Muscle of back (tissue), 13 donors: ENCODE measurements around the gene KRT32. TPM values are rescaled to one million over a fixed set of nuclear protein-coding genes. Genes with fewer than 3 reads are reported as not detected.

ENCODE experiments used
- DNase-seq, 3 donors: peaks; one replicate each; pipeline versions ENCODE4 v3.0.0 to v3.0.0-alpha.2; 2013
- long read RNA-seq, 9 donors: transcript quantifications; one replicate each; lab custom pipeline, GENCODE V29; 2026
- polyA plus RNA-seq, 10 donors: library from polyadenylated mRNA; unstranded; fragments of 120-200 nt; gene quantifications; one replicate each; pipeline ENCODE4 v1.2.1, GENCODE V29; 2013; ENCODE audit not compliant: insufficient read length in 10 of 10

Gene KRT32
- under 1 TPM in 1 of 10 donors, not detected in 9; 0.11 TPM for polyA plus RNA-seq
- long read RNA-seq, donor 1, result 0 reads
- long read RNA-seq, donor 2, result 0 reads
- long read RNA-seq, donor 3, result 0 reads
- long read RNA-seq, donor 4, result 0 reads
- long read RNA-seq, donor 5, result 0 reads
- long read RNA-seq, donor 6, result 0 reads
- long read RNA-seq, donor 7, result 0 reads
- long read RNA-seq, donor 8, result 0 reads
- long read RNA-seq, donor 9, result 0 reads

DNA sequence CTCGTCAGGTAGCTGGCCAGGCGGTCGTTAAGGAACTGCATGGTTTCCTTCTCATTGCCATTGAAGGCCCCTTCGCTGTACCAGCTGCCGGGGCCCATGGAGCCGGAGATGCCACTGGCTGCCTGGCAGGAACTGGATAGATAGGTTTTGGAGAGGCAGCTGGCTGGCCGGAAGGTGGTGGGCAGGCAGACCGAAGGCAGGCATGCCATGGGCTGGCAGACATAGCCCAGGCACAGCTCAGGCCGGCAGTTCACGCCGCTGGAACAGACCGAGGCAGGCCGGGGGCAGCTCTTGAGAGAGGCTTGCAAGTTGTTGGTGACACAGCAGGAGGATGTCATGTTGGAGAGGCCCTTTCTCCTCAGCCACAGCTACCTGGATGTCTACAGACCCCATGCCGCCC is at the start of gene KRT32:
Gene KRT32 (minus strand): TSS at position 399 of the 400 bp plus-strand sequence. CDS start 61 bp downstream, at position 338.
- no peak for DNase-seq

DNA sequence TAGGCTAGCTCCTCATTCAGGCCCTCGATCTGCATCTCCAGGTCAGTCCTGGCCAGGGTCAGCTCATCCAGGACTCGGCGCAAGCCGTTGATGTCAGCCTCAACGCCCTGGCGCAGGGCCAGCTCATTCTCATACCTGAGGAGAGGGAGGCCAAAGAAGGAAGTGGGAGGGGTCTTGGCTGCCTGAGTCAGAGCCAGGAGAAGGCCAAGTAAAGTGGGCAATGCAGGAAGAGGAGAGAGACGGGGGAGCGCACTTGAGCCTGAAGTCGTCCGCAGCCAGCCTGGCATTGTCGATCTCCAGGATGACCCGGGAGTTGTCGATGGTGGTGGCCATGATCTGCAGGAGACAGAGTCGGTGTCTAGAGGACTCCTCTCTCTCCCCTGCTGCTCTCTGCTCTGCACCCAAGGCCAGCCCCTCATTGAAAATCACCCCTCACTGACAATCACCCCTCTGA is 49.7 kb upstream of the KRT32 start:
- no peak for DNase-seq

DNA sequence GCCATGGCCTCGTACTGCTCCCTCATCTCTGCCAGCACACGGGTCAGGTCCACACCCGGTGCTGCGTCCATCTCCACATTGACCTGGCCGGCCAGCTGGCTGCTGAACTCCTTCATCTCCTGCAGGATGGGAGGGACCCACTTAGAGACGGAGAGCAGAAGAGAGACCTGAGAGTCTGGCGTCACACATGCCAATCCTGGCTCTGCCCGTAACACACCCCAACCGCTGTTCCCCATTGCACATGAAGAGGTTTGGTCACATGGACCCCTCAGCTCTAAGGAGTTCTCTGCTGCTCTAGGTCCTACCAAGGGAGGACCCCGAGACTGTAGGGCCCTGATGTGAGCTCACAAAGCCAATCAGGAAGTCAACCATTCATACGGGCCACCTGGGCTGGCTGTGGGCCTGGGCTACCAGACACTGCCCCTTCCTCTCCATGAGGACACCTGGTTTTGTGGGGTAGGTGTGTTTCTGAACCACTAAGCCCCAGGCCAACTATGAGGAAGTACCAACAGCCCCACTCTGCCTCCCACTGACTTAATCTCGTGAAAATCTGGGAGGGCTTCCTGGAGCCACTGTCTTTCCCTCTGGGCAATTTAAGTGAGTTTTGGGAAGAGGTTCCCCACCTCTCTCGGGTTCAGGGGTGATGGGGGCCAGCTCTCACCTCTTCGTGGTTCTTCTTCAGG is 49.1 kb upstream of the KRT32 start:
- DNase-seq, result no peak

DNA sequence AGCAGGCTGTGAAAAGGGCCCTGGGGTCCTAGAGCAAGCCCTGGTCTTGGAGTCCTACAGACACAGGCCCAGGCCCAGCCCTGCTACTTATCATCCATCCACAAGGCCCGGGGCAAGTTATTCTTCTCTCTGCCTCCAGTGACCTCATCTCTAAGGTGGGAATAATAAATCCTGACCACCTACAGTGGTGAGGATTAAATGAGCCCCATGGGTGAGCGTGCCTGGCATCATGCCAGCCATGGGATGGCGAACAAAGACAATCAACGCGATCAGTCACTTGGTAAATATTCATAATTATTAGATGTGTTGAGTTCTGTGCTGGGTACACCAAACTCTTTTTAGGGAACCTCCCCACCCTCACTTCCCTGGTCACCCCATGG is 46.0 kb upstream of the KRT32 start:
- DNase-seq, result no peak

DNA sequence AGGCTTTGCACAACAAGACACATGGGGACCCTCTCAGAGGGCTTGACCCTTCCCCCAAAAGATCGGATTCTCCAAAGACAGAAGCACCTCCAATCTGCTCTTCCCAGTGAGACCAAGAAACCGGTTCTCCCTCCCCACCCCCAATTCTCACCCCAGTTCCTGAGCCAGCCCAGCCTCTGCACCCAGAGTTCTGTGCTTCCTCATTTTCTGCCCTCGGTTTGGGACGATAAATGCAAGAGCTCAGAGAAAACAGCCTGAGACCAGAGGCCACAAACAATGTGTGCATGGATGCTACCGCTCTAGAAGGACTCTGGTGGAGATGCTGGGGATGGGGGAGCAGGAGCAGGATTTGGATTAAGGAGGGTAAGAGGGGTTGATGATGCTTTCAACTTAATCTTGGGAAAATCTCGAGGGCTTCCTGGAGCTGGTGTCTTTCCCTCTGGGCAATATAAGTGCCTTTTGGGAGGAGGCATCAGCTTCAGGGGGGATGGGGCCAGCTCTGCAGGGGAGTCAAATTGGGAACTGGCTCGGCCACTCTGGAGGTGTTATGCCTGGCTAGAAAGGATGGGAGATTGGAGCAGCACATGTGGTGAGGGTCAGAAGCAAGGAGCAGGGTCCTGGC is 45.5 kb upstream of the KRT32 start:
- DNase-seq, result no peak

DNA sequence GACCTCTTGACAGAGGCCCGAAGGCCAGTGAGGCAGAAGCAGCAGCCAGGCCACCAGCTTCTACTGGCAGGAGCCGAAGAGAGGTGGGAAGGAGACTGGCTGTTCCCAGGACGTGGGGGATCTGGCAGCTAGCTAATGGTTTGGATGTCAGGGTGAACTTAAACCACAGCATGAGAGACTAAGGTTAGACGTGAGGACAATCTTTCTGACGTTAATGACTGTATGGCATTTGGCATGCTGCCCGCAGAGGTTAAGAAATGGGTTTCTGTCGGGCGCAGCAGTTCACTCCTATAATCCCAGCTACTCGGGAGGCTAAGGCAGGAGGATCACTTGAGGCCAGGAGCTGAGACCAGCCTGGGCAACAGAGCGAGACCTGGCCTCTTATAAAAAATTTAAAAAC is 44.5 kb upstream of the KRT32 start:
- DNase-seq, result no peak

DNA sequence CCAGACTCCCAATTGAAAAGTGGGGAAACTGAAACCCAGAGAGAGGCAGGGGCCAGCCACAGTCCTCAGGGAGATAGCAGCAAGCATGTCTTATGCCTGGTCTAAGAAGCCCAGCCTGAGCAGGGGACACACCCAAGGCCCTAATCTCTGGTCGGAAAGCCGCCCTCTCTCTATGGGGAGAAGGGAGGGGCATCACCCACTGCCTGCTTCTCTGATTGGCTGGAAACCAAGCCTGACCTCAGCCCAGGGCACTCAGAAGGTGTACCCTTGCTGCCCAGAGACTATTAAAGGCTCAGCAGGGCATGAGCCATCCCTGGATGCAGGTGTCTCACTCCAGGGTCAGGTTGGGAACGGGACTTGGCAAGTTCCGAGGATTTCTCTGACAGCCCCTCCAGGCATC is 43.9 kb upstream of the KRT32 start:
- DNase-seq, result no peak

DNA sequence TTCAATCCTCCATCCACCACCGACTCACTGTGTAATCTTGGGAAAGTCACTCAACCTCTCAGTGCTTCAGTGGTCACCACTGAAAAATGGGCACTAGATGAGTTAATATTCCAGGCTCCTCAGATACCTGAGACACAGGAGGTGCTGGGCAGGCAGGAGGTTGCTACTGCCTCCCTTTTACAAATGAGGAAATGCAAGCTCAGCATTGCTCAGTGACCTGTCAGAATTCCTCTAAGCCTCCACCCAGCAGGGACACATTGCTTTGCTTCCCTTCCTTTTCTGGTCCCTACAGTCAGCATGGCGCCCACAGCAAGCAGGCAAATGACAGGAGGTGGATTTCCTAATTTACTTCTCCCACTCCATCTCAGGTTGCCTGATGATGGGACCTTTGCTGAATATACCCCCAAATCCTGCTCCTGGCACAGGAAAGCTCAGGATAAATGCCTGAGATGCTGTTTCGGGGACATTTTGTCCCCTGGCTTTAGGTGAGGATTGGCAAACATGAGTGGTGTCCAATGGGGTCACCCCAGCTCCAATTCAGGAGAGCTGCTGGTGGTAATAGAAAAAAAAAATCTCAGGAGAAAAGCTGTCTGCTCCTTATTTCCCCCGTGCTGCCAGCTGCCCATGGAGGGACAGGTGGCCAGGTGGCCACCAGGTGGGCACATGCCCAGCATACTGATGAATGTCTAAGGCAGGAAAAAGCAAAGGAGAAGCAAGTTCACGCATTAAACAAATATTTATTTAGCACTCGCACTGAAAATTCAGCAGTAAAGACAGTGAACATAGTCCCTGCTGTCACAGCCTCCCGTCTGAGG is 43.3 kb upstream of the KRT32 start:
- DNase-seq, result no peak

DNA sequence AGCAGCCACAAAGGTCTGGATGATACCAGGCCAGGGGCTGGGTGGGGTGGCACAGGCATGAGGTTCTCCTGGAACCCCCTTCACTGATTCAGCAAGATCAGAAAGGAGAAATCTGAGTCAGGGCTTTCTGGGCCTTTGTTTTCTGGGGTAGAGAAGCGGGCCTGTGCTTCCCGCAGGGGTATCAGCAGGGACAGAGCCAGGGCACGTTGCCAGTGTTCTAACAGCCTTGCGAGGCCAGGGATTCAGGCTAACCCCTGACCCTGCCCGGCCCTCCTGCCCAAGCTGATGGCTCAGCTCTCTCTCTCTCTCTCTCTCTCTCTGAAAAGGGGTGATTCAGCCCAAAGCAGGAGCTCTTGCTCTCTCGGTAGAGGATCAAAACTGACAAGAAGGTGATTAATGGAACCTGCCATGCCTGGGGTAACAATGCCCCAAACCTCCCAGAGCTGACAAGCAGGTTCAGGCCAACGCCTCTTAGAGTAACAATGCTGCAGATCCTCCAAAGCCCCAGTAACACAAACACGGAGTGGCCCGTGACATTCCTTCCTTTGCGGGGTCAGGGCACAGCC is 40.2 kb upstream of the KRT32 start:
- DNase-seq, result no peak

DNA sequence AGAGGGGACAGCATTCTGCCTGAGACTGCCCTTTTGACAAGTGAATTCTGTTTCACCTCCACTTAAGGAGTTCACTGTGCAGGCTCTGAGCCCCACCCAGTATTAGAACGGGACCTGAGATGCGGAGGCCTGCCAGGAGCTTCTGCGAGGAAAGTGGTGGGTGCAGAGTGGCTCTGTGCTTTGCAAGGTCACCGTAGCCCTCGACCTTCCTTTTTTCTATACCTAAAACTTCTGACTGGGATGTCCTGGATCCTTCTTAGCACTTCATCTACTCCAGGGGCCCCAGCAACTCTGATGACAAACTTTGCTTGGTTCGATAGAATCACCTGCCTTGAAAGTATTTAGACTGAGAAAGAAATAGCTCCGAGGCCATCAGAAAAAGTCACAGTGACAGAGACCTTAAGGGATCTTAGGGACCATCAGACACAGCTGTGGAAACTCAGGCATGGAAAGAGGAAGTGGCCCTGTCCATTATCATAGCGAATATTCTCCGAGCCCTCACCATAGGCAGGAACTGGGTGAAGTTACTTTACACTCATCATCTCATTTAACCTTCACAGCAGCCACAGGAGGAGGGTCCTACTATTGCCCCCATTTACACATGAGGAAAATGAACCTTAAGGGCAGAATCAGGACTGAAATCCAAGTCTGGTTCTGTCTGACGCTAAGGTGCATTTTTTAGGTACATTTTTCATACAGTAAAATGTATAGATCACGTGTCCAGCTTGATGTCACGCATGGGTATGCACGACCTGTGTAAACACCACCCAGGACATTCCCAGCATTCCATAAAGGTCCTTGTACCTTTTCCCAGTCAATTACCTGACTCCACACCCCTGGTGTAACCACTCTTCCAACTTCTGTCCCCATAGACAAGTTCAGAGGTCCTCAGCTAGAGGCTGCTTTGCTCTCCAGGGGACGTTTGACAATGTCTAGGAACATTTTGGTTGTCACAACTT is 38.9 kb upstream of the KRT32 start:
- DNase-seq, result no peak

DNA sequence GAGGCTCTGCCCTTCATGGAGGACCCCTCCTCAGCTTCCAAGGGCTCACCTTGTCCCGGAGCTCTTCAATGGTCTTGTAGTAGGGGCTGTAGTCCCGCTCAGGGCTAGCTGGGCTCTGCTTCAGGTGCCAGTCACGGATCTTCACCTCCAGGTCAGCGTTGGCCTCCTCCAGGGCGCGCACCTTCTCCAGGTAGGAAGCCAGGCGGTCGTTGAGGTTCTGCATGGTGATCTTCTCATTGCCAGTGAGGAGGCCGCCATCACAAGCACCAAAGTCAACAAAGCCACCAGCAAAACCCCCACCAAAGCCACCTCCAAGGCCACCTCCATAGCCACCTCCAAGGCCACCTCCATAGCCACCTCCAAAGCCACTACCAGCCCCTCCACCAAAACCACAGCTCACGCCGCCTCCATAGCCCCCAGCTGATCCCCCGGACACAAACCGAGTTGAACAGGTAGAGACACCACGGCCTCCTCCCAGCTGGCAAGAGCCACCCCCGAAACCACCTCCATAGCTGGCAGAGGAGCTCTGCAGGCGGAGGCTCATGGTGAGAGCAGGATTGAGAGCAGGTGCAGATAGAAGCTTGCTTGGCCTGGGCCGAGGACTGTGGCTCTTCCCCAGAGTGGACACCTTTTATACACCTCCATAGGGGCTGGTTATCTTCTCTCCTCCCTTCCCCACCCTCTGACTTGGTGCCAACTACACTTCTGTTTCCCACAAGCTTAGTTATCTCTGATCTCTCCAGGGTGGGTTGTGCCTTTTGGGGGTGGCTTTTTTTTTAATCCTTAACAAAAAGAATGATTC is 38.0 kb upstream of the KRT32 start, which contains the start of gene KRT13:
Gene KRT13 (minus strand): TSS at position 606 of the 802 bp plus-strand sequence. CDS start 62 bp downstream, at position 544.
- DNase-seq, result no peak

DNA sequence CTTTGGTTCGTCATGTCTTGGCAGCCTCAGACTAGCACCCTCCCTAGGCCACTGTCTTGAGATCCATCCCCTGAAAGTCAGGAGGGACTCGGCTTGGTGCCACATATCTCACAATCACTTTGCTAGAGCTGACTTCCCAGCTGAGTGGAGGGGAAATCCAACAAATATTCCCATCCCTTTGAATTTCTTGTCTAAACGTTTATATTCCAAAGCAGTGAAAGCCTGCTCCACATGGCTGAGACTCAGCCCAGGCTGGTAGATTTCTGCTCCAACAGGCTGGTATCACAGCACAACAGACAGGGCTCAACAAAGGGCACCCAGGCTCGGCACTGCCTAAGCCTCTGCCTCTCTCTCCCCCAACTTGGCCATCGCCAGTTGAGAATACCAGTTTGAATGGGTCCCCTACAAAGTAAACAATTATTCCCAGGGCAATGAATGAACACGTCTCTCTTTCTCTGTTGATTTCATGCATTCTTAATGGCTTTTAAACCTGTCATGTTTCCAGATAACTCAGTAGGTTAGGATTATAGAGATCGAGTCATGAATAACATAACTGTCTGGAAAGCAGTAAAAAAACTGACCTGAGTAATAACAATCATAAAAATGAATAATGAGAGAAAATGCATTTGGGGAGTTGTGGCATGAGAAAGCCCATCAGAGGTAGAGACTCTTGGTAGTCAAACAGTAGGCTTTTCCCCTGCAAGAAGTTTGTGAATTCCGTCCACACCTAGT is 37.2 kb upstream of the KRT32 start:
- no peak for DNase-seq

DNA sequence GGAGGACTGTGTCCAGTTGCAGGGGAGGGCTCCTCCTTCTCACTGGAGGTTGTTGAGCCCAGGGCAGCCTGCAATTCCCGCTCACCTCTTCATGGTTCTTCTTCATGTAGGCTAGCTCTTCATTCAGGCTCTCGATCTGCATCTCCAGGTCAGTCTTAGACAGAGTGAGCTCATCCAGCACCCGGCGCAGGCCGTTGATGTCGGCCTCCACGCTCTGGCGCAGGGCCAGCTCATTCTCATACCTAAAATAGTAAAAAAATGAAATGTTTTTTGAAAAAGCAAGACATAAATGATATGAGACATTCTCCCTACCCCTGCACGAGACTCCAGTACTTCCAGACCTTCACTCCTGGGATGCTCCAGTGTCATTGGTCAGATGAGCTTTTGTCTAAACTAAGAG is 36.0 kb upstream of the KRT32 start:
- no peak for DNase-seq

DNA sequence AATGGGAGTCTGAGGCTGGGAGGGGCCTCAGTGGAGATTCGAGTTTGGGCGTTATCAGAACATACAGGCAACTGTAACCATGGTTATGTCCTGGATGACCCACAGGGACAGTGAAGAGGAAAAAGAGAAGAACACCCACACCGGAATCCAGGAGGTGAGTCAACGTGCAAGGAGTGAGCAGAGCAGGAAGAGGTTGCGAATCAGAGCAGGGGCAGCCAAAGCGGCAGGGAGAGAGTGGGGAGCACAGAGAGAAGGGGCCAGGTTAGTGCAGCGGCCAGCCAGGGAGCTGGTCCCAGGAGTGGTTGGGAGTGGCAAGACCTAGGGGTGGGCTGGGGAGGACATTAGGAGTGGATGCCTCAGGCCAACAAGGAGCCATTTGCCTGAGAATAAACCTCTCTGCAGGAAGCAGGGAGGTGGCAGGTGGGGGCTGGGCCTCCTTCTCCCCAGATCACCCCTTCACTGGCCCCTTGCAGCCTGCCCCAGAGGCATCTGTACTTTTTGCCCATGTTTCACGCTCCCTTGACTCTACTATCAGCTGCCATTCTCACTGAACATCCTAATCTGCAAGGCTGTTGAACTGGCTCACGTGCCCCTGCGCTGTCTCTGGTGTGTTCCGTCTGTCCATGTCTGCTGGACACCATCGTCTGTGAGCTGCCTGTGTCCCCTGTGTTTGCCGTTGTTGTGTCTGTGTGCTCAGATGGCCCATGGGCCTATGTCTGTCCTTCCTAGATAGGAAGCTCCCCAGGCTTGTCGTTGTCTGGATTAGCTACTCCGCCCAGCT is 33.1 kb upstream of the KRT32 start:
- DNase-seq, result peak in 1 of 3 donors; percentile 33

DNA sequence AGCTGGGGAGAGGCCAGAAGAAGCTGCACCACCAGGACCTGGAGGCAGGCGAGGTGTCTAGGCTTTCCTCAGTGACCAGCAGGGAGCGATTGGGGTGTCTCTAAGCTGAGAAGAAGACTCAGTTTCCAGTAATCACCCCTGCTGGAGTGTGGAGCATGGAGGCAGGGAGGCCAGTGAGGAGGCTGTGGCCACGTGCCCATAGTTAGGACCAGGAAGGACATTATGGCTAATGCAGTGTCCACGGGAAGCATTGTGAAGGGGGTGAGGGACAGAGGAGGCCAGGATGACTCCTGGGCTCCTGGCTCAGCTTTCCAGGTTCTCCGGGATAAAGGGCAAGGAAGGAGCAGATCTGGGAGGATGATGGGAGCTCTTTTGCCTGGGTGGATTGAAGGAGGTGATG is 32.5 kb upstream of the KRT32 start:
- DNase-seq, result no peak

DNA sequence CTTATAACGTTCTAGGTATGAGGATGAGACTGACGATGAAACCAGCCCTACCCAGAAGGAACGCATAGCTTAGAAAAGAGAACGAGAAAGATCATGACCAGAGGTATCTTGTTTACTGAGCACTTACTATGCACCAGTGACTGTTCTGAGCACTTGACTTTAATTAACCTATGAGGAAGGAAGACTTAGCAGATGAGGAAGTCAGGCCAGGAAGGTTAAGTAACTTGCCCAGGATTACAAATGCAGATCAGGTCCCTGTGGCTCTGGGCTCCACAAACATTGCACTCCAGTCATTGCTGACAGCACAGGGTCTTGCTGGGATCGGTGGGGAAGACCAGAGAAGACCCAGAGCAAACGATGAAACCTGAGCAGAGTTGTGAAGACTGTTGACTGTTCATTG is 31.1 kb upstream of the KRT32 start:
- no peak for DNase-seq

DNA sequence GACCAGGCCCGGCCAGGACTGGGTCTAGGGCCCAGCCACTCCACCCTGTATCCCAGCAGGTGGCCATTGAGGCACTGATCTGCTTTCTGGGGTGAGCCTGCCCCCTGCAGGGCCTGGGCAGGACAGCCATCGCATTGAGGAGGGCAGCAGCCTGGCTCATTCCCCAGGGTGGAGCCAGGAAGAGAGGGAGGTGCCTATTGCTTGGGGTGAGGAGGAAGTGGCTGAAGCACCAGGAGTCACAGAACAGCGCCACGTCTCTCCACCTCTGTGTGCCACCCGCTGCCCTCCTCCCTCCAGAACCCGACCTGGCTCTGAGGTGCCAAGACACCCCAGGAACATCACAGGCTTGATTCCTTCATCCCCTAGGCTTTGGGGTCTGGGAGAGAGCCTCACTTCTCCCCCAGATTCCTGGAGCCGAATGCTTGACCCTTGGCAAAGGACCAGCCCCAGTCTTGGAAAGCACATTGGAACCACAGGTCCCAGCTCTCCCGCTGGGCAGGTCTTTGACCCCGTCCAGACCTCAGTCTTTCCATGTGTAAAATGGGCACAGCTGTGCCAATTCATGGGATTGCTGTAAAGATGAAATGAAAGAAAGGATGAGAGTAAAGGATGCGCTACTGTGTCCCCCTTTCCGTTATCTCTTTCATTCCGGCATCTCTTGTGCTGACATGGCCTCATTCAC is 29.8 kb upstream of the KRT32 start:
- DNase-seq, result peak; percentile 10 to 54 (median 48)

DNA sequence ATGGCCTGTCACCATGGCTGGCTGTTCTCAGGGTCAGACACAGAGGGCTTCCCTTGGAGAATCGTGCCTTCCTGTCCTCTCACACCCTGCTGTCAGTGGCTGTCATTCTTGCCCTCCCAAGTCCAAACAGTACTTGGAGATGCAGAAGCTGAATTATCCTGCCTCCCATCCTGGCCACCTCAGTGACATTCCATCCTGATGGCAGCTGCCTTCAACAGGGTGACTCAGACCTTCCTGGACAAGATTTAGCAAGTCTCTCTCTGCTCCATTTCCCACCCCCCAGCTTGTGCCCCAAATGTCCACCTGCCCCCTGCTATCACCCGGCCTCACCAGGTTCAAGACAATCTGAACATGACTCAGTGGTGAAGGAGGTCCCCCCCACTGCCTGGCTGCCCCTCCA is 27.3 kb upstream of the KRT32 start:
- no peak for DNase-seq
